Astrocyte (in vitro differentiated cells and primary cell): ENCODE measurements around the gene BMS1. TPM values are rescaled to one million over a fixed set of nuclear protein-coding genes. Genes with fewer than 3 reads are reported as not detected.

Experiments used
- DNase-seq: peaks from one replicate; pipeline ENCODE4 v3.0.0-alpha.2; 2010; ENCODE audit warnings: low read depth
- FAIRE-seq: peaks from 2 replicates; lab custom pipeline; 2011; peaks lifted over from hg19 to GRCh38; lab: Jason Lieb, UNC
- H2AFZ ChIP-seq: 2 replicates; pipeline ENCODE4 v1.6.0; 2012; ENCODE audit warnings: low read depth, low read length, inconsistent platforms
- H3K27ac ChIP-seq: 2 replicates; pipeline ENCODE4 v1.5.1; 2011; ENCODE audit warnings: low read depth, low read length, inconsistent platforms
- H3K27me3 ChIP-seq: 2 replicates; pipeline ENCODE4 v1.6.0; 2011; ENCODE audit warnings: low read length, inconsistent platforms; ENCODE audit not compliant: insufficient read depth
- H3K36me3 ChIP-seq: 2 replicates; pipeline ENCODE4 v1.5.1; 2011; ENCODE audit warnings: low read length, inconsistent platforms; ENCODE audit not compliant: insufficient read depth
- H3K4me1 ChIP-seq: 2 replicates; pipeline ENCODE4 v1.5.1; 2011; ENCODE audit warnings: low read length, inconsistent platforms; ENCODE audit not compliant: insufficient read depth
- H3K4me2 ChIP-seq: 2 replicates; pipeline ENCODE4 v1.6.0; 2012; ENCODE audit warnings: low read length, inconsistent platforms
- H3K4me3 ChIP-seq: 2 replicates; pipeline ENCODE4 v1.5.1; 2011; ENCODE audit warnings: low read depth, mild to moderate bottlenecking, low read length, inconsistent platforms; ENCODE audit not compliant: insufficient read depth
- H3K79me2 ChIP-seq: 2 replicates; pipeline ENCODE4 v1.6.0; 2012; ENCODE audit warnings: mild to moderate bottlenecking, low read length, inconsistent platforms; ENCODE audit not compliant: insufficient read depth
- H3K9ac ChIP-seq: 2 replicates; pipeline ENCODE4 v1.6.0; 2012; ENCODE audit warnings: mild to moderate bottlenecking, low read length, inconsistent platforms
- H3K9me3 ChIP-seq: 2 replicates; pipeline ENCODE4 v1.5.1; 2012; ENCODE audit warnings: low read depth, mild to moderate bottlenecking, low read length, inconsistent platforms; ENCODE audit not compliant: insufficient read depth
- H4K20me1 ChIP-seq: 2 replicates; pipeline ENCODE4 v1.6.0; 2012; ENCODE audit warnings: low read length, inconsistent platforms; ENCODE audit not compliant: insufficient read depth
- H3K27ac Mint-ChIP-seq: one replicate; pipeline ENCODE4 v1.8.0; 2021; ENCODE audit warnings: mild to moderate bottlenecking, mixed read lengths; ENCODE audit not compliant: unreplicated experiment
- H3K27me3 Mint-ChIP-seq: one replicate; pipeline ENCODE4 v1.8.0; 2021; ENCODE audit warnings: low read depth, mixed read lengths; ENCODE audit not compliant: unreplicated experiment
- H3K36me3 Mint-ChIP-seq: one replicate; pipeline ENCODE4 v1.8.0; 2021; ENCODE audit warnings: low read depth, mixed read lengths; ENCODE audit not compliant: unreplicated experiment
- H3K4me1 Mint-ChIP-seq: one replicate; pipeline ENCODE4 v1.8.0; 2021; ENCODE audit warnings: low read depth, mixed read lengths; ENCODE audit not compliant: unreplicated experiment
- H3K4me3 Mint-ChIP-seq: one replicate; pipeline ENCODE4 v1.8.0; 2021; ENCODE audit warnings: mild to moderate bottlenecking, moderate library complexity, mixed read lengths; ENCODE audit not compliant: unreplicated experiment
- H3K9me3 Mint-ChIP-seq: one replicate; pipeline ENCODE4 v1.8.0; 2021; ENCODE audit warnings: mild to moderate bottlenecking, mixed read lengths; ENCODE audit not compliant: unreplicated experiment
- CTCF ChIP-seq: IDR thresholded peaks from 2 replicates; pipeline ENCODE4 v1.5.1; 2011; ENCODE audit warnings: low read depth, mild to moderate bottlenecking, inconsistent platforms, low read length, moderate library complexity; ENCODE audit not compliant: insufficient read depth
- EZH2 ChIP-seq: IDR thresholded peaks from 2 replicates; pipeline ENCODE4 v1.6.1; 2012; ENCODE audit warnings: mild to moderate bottlenecking, low read length, inconsistent platforms; ENCODE audit not compliant: insufficient read depth
- total RNA-seq: library from RNA; stranded (reverse); gene quantifications from 2 replicates; pipeline ENCODE4 v1.2.1, GENCODE V29; 2021

The BMS1 gene
- total RNA-seq, 1 donor from 2014 or later: 26.3 TPM

DNA sequence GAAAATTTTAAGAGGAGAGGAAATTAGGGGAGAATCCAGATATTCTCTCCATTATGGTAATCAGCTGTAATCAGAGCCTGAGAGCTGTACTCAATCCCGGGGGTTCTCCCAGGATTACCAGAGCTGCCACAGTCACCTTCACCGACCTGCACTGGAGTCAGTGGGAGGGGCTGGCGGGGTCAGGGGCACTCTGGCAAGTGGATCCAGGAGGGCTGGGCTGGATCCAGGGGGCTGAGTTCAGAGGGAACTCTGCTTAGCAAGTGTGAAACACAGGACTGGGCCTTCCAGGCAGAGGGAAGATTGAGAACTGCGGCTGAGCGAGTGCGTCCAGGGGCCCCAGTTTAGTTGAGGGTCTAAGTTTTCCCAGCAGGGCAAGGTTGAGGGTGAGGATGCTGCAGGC is 89.2 kb downstream of the BMS1 start:
- H3K9me3 ChIP-seq: no peaks in the 10 kb centered on the region
- H2AFZ ChIP-seq: no peak overlapping the region
- no peaks in the 10 kb centered on the region for H3K27me3 ChIP-seq
- no peaks in the 10 kb centered on the region for H3K79me2 ChIP-seq
- Mint-ChIP-seq H3K4me3 (no peak overlapping the region), H3K27me3 (peaks cover 46% of the 10 kb centered on the region), H3K27ac (no peak overlapping the region), H3K4me1 (peaks cover 7% of the 10 kb centered on the region), H3K36me3 (no peaks in the 10 kb centered on the region), H3K9me3 (no peaks in the 10 kb centered on the region)
- no peak overlapping the region for H3K9ac ChIP-seq
- H3K4me3 ChIP-seq: no peak overlapping the region
- TF ChIP-seq EZH2: no peak
- TF ChIP-seq CTCF: no peak
- H4K20me1 ChIP-seq: no peaks in the 10 kb centered on the region
- H3K27ac ChIP-seq: no peak overlapping the region
- FAIRE-seq (no peak), DNase-seq (no peak)
- H3K4me1 ChIP-seq: no peaks in the 10 kb centered on the region
- no peak overlapping the region for H3K4me2 ChIP-seq
- no peaks in the 10 kb centered on the region for H3K36me3 ChIP-seq

DNA sequence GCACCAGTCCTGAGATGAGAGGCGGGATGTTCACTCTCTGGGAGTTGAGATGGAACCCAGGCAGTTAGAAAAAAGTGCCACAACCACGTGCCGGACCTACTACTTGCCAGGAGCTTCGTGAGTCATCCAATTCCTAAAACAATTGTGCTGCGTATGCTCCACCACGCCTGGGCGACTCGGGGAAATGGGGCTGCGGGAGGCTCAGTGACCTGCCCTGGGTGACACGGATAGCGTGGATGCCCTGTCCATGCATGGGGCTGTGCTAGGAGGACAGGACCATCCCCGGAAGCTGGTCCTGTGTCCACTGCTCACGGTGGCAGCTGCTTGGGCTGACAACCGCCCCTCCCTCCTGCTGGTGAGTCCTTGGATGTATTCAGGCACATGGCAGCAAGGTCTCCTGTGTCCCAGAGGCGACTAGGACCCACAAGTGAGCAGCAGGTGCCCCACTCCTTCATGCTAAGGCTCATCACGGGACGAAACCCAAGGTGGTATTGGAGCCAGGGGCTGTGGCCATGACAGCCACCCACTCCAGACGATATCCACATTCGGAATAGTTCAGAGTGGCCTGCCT is 90.4 kb downstream of the BMS1 start:
- no peak overlapping the region for H3K4me2 ChIP-seq
- peaks cover 41% of the 10 kb centered on the region for H3K27me3 Mint-ChIP-seq
- H2AFZ ChIP-seq: no peak overlapping the region
- no peaks in the 10 kb centered on the region for H3K36me3 ChIP-seq
- no peaks in the 10 kb centered on the region for H3K36me3 Mint-ChIP-seq
- H3K9me3 Mint-ChIP-seq: no peaks in the 10 kb centered on the region
- H3K4me1 Mint-ChIP-seq: peaks cover 7% of the 10 kb centered on the region
- no peak overlapping the region for H3K9ac ChIP-seq
- no peak overlapping the region for H3K4me3 ChIP-seq
- H3K4me3 Mint-ChIP-seq: no peak overlapping the region
- FAIRE-seq: no peak
- no peak for TF ChIP-seq EZH2
- TF ChIP-seq CTCF: no peak
- no peaks in the 10 kb centered on the region for H3K9me3 ChIP-seq
- H3K27ac ChIP-seq: no peak overlapping the region
- DNase-seq: no peak
- no peaks in the 10 kb centered on the region for H3K79me2 ChIP-seq
- H3K27ac Mint-ChIP-seq: no peak overlapping the region
- H4K20me1 ChIP-seq: no peaks in the 10 kb centered on the region
- H3K4me1 ChIP-seq: no peaks in the 10 kb centered on the region
- H3K27me3 ChIP-seq: no peaks in the 10 kb centered on the region

DNA sequence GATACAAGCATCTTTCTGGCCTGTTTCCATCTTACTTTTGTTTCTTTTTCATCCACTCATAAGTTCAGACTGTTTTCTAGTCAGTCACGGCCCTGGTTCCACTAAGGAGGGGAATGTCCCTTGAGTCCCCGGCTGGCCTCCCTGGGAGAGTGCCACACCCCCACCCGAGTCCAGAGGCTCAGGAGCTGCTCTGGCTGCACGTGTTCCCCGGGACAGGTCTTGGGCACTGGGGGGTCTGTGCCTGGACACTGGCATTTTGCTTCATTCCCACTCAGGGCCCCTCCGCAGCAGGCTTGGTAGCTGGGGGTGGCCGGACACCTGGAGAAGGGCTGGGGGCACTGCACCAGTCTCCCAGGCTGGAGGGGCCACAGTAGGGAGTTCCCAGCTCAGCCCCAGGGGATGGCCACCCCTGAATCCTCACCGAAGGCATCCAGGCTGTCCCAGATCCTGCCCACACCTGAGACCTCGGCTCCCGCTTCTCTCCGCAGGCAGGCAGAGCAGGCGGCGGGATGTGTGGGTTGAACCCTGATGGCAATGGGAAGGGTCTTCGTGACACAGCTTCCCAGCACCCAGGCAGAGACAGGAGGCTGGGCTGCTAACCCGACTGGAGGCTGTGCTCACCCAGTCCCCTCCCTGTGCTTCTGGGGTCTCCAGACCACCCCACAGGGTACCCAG is 92.3 kb downstream of the BMS1 start:
- H3K9ac ChIP-seq: no peak overlapping the region
- H3K27me3 ChIP-seq: no peaks in the 10 kb centered on the region
- no peaks in the 10 kb centered on the region for H3K9me3 ChIP-seq
- DNase-seq (no peak), FAIRE-seq (no peak)
- H3K27ac ChIP-seq: no peak overlapping the region
- no peaks in the 10 kb centered on the region for H3K36me3 ChIP-seq
- H3K4me1 Mint-ChIP-seq: peaks cover 7% of the 10 kb centered on the region
- H3K4me2 ChIP-seq: no peak overlapping the region
- peaks cover 39% of the 10 kb centered on the region for H3K27me3 Mint-ChIP-seq
- no peak overlapping the region for H2AFZ ChIP-seq
- no peaks in the 10 kb centered on the region for H4K20me1 ChIP-seq
- H3K9me3 Mint-ChIP-seq: no peaks in the 10 kb centered on the region
- no peaks in the 10 kb centered on the region for H3K79me2 ChIP-seq
- H3K4me3 Mint-ChIP-seq: no peak overlapping the region
- H3K36me3 Mint-ChIP-seq: no peaks in the 10 kb centered on the region
- no peak overlapping the region for H3K27ac Mint-ChIP-seq
- no peak overlapping the region for H3K4me3 ChIP-seq
- TF ChIP-seq CTCF: no peak
- no peak for TF ChIP-seq EZH2
- no peaks in the 10 kb centered on the region for H3K4me1 ChIP-seq
